ENCODE data around the gene DENND2A. TPM values are rescaled to one million over a fixed set of nuclear protein-coding genes. Genes with fewer than 3 reads are reported as not detected.

The DENND2A gene
- total RNA-seq, 1 experiment from 2014 or later, result 7.3 TPM

GRCh38 chr7:140618306-140618705, 22.3 kb downstream of the DENND2A start:
- TF ChIP-seq, protein P1, sequence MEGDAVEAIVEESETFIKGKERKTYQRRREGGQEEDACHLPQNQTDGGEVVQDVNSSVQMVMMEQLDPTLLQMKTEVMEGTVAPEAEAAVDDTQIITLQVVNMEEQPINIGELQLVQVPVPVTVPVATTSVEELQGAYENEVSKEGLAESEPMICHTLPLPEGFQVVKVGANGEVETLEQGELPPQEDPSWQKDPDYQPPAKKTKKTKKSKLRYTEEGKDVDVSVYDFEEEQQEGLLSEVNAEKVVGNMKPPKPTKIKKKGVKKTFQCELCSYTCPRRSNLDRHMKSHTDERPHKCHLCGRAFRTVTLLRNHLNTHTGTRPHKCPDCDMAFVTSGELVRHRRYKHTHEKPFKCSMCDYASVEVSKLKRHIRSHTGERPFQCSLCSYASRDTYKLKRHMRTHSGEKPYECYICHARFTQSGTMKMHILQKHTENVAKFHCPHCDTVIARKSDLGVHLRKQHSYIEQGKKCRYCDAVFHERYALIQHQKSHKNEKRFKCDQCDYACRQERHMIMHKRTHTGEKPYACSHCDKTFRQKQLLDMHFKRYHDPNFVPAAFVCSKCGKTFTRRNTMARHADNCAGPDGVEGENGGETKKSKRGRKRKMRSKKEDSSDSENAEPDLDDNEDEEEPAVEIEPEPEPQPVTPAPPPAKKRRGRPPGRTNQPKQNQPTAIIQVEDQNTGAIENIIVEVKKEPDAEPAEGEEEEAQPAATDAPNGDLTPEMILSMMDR (conservative IDR thresholded peaks at IDR 0.05), result no peak
- Histone ChIP-seq H2AFZ (ENCODE audit: low read length) (no peak overlapping the region), H2BK20ac (ENCODE audit: low read depth, low read length, poor library complexity, severe bottlenecking) (no peak overlapping the region), H2BK5ac (ENCODE audit: insufficient read length, low read length) (no peak overlapping the region), H3K79me1 (ENCODE audit: insufficient read depth, low read depth, low read length, poor library complexity, severe bottlenecking) (no peaks in the 10 kb centered on the region), H2AK5ac (ENCODE audit: insufficient read length, low read length) (no peak overlapping the region), H2BK120ac (ENCODE audit: low read depth, low read length, poor library complexity, severe bottlenecking) (no peak overlapping the region), H3T11ph (ENCODE audit: low read length) (no peak overlapping the region), H2BK15ac (ENCODE audit: low read depth, low read length) (no peak overlapping the region), H3K4me2 (ENCODE audit: insufficient read depth, insufficient read length, low read length) (no peak overlapping the region), H4K5ac (ENCODE audit: insufficient read length, low read depth, low read length) (no peak overlapping the region), H3K4ac (ENCODE audit: low read depth, low read length) (no peak overlapping the region), H4K20me1 (ENCODE audit: control insufficient read depth, insufficient read depth, insufficient read length) (no peaks in the 10 kb centered on the region), H4K91ac (ENCODE audit: insufficient read length, low read depth, low read length) (no peak overlapping the region), H4K8ac (replicated peaks; ENCODE audit: insufficient read length, low read depth, low read length) (no peak overlapping the region), H3K9ac (ENCODE audit: extremely low read depth, insufficient read length, low read length) (no peak overlapping the region), H2BK12ac (ENCODE audit: insufficient read length, low read depth, low read length) (no peak overlapping the region), H3K23ac (ENCODE audit: insufficient read length, low read depth, low read length) (no peak overlapping the region), H3K4me1 (ENCODE audit: insufficient read depth, low read length) (no peaks in the 10 kb centered on the region), H3K23me2 (ENCODE audit: insufficient read length, low read depth, low read length, poor library complexity, severe bottlenecking) (no peaks in the 10 kb centered on the region), H3K18ac (ENCODE audit: insufficient read length, low read depth, low read length) (no peak overlapping the region), H3K79me2 (ENCODE audit: insufficient read depth, low read length) (no peaks in the 10 kb centered on the region), H3K9me3 (ENCODE audit: control insufficient read depth, low read depth, low read length) (no peaks in the 10 kb centered on the region), H3K27me3 (ENCODE audit: insufficient read depth, low read length) (no peaks in the 10 kb centered on the region), H3K56ac (ENCODE audit: insufficient read length, low read depth, low read length) (no peak overlapping the region), H3K27ac (ENCODE audit: insufficient read length, low read depth, low read length) (no peak overlapping the region), H3K14ac (ENCODE audit: insufficient read depth, low read length) (no peak overlapping the region)
- Mint-ChIP-seq H3K27me3 (ENCODE audit: low read depth) (no peaks in the 10 kb centered on the region), H3K9me3 (no peaks in the 10 kb centered on the region), H3K4me3 (no peak overlapping the region), H3K27ac (no peak overlapping the region), H3K36me3 (ENCODE audit: insufficient read depth in 1 of 3, low read depth in 3 of 3) (no peaks in the 10 kb centered on the region), H3K4me1 (no peaks in the 10 kb centered on the region)
- WGBS (ENCODE audit: extremely low coverage, insufficient read length, low lambda C conversion rate), result no CpG with 5 or more reads among the region's 5 CpGs
- no peak for DNase-seq
